Measurements from ENCODE around the gene ACKR1. TPM values are rescaled to one million over a fixed set of nuclear protein-coding genes. Genes with fewer than 3 reads are reported as not detected.
A peak's percentile ranks its signal among the peaks of the same experiment; 100 is the strongest.

The ACKR1 gene
- total and polyA plus RNA-seq, 2 of the 13 experiments (the other 11 are each of a cell fraction or from before 2014, with no cell fraction given) = not detected

DNA sequence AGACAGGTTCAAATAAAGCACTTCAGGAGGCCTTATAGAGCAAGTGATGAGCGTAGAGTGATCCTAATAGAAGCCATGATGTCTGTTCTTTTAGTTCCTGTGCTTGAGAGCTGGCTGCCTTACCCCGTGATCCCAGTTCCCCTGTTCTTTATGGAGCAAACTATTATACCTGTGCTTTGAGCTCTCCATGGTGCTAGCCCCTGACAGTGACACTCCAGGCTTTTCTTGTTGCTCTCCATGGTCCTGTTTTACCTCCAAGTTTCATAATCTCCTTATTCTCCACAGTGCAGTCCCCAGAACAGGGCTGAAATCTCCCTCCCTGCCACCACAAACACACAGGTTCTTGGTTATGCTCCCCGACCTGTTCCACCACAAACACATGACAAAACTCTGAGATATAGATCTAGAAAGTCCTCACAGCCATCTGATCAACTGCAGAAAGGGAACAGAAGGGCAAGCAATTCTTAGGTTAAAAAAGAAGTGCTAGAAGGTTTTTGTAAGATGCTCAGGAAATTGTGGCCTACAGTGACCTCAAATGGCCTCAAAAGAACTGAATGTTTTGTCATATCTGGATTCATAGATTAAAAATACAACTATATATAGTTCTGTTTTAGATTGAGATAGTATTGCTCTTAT, 27.3 kb upstream of the ACKR1 start (continued):
- TF ChIP-seq THYN1 (CRISPR knock-in tag; IDR thresholded peaks at IDR 0.05; ENCODE audit: borderline replicate concordance, low read depth) = no peak
- peak; percentile 98 for TF ChIP-seq ATF6 (CRISPR knock-in tag; conservative IDR thresholded peaks at IDR 0.05)
- TF ChIP-seq GTF3A (CRISPR knock-in tag; conservative IDR thresholded peaks at IDR 0.05) = no peak
- TF ChIP-seq BCL3 (CRISPR knock-in tag; IDR thresholded peaks at IDR 0.05) = 0 out of 2 replicates have a peak, but pooled peaks have one; percentile 48
- TF ChIP-seq KLF9 (CRISPR knock-in tag; IDR thresholded peaks at IDR 0.05; ENCODE audit: low read depth) = peak; percentile 96
- no peak for TF ChIP-seq FOXK2 (IDR thresholded peaks at IDR 0.05)
- peak; percentile 67; the same call in 1 of the 2 replicates for TF ChIP-seq E2F1 (CRISPR knock-in tag; IDR thresholded peaks at IDR 0.05)
- no peak for TF ChIP-seq MATR3 (CRISPR knock-in tag; IDR thresholded peaks at IDR 0.05)
- no peak for TF ChIP-seq SOX13 (IDR thresholded peaks at IDR 0.05)
- TF ChIP-seq SOX13 (CRISPR knock-in tag; conservative IDR thresholded peaks at IDR 0.05 in 1 of 2, IDR thresholded peaks at IDR 0.05 in 1 of 2) = peak in 1 of 2 experiments; percentile 71; a peak in 2 of 4 replicates
- peak; percentile 97; the same call in 1 of the 2 replicates for TF ChIP-seq FOXK1 (CRISPR knock-in tag; IDR thresholded peaks at IDR 0.05; ENCODE audit: borderline replicate concordance, low read depth)
- peak; percentile 29; the same call in 1 of the 2 replicates for TF ChIP-seq TFDP1 (CRISPR knock-in tag; IDR thresholded peaks at IDR 0.05; ENCODE audit: borderline replicate concordance)
- TF ChIP-seq ZNF816 (CRISPR knock-in tag; IDR thresholded peaks at IDR 0.05; ENCODE audit: borderline replicate concordance) = peak; percentile 95; the same call in 1 of the 2 replicates
- TF ChIP-seq ZNF503 (CRISPR knock-in tag; IDR thresholded peaks at IDR 0.05) = no peak; the same call in 1 of the 2 replicates
- TF ChIP-seq MIER3 (CRISPR knock-in tag; IDR thresholded peaks at IDR 0.05; ENCODE audit: borderline replicate concordance) = peak; percentile 80; the same call in 1 of the 2 replicates
- 0 out of 2 replicates have a peak, but pooled peaks have one; percentile 34 for TF ChIP-seq CENPT (CRISPR knock-in tag; IDR thresholded peaks at IDR 0.05; ENCODE audit: low read depth)

Data from HepG2 (cell line).